Coronary artery (tissue), 2 donors: ENCODE measurements around the gene TANGO6.

Experiments
- DNase-seq: peaks from one replicate; pipeline ENCODE4 v3.0.0-alpha.2; 2017; ENCODE audit warnings: low spot score
- H3K27ac ChIP-seq, 2 donors: fragments of 200-600 bp; sonication (generic); one replicate each; pipeline ENCODE4 v1.5.1; 2016 to 2019
- H3K4me3 ChIP-seq: fragments of 200-600 bp; sonication (generic); 2 replicates; pipeline ENCODE4 v1.5.1; 2016; ENCODE audit warnings: mild to moderate bottlenecking, moderate library complexity
- CTCF ChIP-seq: fragments of 200-600 bp; sonication (generic); IDR thresholded peaks from one replicate; pipeline ENCODE4 v1.5.1; 2019; ENCODE audit warnings: antibody characterized with exemption

The TANGO6 gene

DNA sequence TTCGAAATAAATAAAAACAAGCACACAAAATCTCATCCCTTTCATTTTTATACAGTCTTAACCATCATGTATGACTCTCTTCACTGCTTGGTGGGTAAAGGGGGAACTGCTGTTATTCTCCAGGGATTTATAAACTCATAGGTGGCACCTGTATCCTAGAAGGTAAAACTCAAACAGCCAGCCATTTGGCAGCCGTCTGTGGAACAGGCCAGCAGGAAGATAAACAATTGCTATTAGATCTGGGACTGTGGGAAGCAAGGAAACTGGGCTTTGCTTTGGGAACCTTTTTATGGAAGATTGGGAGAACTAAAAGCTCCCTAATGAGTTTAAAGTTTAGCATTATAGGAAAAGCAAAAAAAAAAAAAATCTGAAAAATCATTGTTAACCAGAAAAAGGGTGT lies 126.0 kb downstream of the TANGO6 start:
- no peak overlapping the region for H3K4me3 ChIP-seq
- no peak overlapping the region for H3K27ac ChIP-seq
- TF ChIP-seq CTCF = no peak
- no peak for DNase-seq

DNA sequence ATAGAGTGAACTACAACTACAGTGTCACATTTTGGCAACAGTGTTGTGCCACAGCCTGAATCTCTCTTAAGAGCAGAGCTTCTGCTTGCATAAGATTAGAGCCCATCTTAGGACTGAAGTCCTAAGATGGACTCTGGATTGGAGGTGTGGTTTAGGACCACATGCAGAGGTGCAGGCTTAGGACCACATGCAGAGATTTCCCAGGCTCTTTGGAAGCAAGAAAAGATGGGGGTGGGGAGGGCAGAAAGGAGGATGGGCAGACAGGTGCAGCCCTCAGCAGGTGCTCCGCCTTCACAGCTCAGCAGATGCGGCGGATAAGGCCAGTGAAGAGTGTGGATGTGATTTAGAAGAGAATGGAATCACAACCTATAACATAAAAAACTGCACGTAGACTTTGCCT lies 128.7 kb downstream of the TANGO6 start:
- no peak for DNase-seq
- Histone ChIP-seq H3K4me3 (no peak overlapping the region), H3K27ac (no peak overlapping the region)
- no peak for TF ChIP-seq CTCF

- H3K27ac ChIP-seq = no peak overlapping the region
- no peak for TF ChIP-seq CTCF
- H3K4me3 ChIP-seq = no peak overlapping the region
- DNase-seq = no peak
Measured at GRCh38 chr16:68972720-68973119, 129.4 kb downstream of the TANGO6 start.

GRCh38 chr16:68973611-68974120 lies 130.3 kb downstream of the TANGO6 start:
- H3K4me3 ChIP-seq = no peak overlapping the region
- TF ChIP-seq CTCF = no peak
- no peak for DNase-seq
- H3K27ac ChIP-seq = no peak overlapping the region

GRCh38 chr16:68978303-68978954 lies 135.1 kb downstream of the TANGO6 start:
- Histone ChIP-seq H3K4me3 (no peak overlapping the region), H3K27ac (no peak overlapping the region)
- TF ChIP-seq CTCF = no peak
- DNase-seq = no peak

- no peak for DNase-seq
Measured at GRCh38 chr16:68980695-68981315, 137.5 kb downstream of the TANGO6 start.

More at GRCh38 chr16:68980695-68981315, 137.5 kb downstream of the TANGO6 start:
- no peak overlapping the region for H3K27ac ChIP-seq
- no peak for TF ChIP-seq CTCF
- no peak overlapping the region for H3K4me3 ChIP-seq
